OCI-LY1 (cell line): ENCODE measurements around the gene ID2.

Experiments
- H2AFZ ChIP-seq: fragments of 200-600 bp; sonication (generic), shearing (Covaris generic); 2 replicates; pipeline ENCODE4 v1.6.0; 2014; ENCODE audit warnings: antibody characterized with exemption, mild to moderate bottlenecking, low read length
- H3F3A ChIP-seq: fragments of 200-600 bp; sonication (generic), shearing (Covaris generic); 2 replicates; pipeline ENCODE4 v1.6.0; 2014; ENCODE audit warnings: mild to moderate bottlenecking, antibody characterized with exemption, low read length, moderate library complexity; ENCODE audit not compliant: insufficient read depth
- H3K27ac ChIP-seq: fragments of 200-600 bp; sonication (generic); 2 replicates; pipeline ENCODE4 v1.5.1; 2014; ENCODE audit warnings: low read length, mixed run types, mild to moderate bottlenecking, low read depth; ENCODE audit not compliant: poor library complexity, severe bottlenecking
- H3K27me3 ChIP-seq: fragments of 200-600 bp; sonication (generic); 2 replicates; pipeline ENCODE4 v1.6.0; 2014; ENCODE audit warnings: antibody characterized with exemption, mild to moderate bottlenecking, low read length, moderate library complexity; ENCODE audit not compliant: insufficient read depth
- H3K36me3 ChIP-seq: fragments of 200-600 bp; sonication (generic); 2 replicates; pipeline ENCODE4 v1.6.1; 2014; ENCODE audit warnings: mild to moderate bottlenecking, antibody characterized with exemption, low read length, moderate library complexity, mixed read lengths; ENCODE audit not compliant: insufficient read depth
- H3K4me1 ChIP-seq: fragments of 200-600 bp; sonication (generic); 2 replicates; pipeline ENCODE4 v1.5.1; 2014; ENCODE audit warnings: mild to moderate bottlenecking, low read length, moderate library complexity; ENCODE audit not compliant: insufficient read depth, severe bottlenecking
- H3K4me2 ChIP-seq: fragments of 200-600 bp; sonication (generic), shearing (Covaris generic); 2 replicates; pipeline ENCODE4 v1.6.1; 2014; ENCODE audit warnings: low read length
- H3K4me3 ChIP-seq: fragments of 200-600 bp; sonication (generic); 2 replicates; pipeline ENCODE4 v1.5.1; 2014; ENCODE audit warnings: low read length, low read depth, mild to moderate bottlenecking, mixed read lengths; ENCODE audit not compliant: poor library complexity, severe bottlenecking
- H3K79me2 ChIP-seq: fragments of 200-600 bp; shearing (Covaris generic); 2 replicates; pipeline ENCODE4 v1.6.1; 2016; ENCODE audit warnings: mixed run types, low read length, mixed read lengths; ENCODE audit not compliant: insufficient read depth
- H3K9ac ChIP-seq: fragments of 200-600 bp; sonication (generic), shearing (Covaris generic); 2 replicates; pipeline ENCODE4 v1.6.1; 2014; ENCODE audit warnings: mild to moderate bottlenecking, low read length, mixed read lengths
- H3K9me2 ChIP-seq: fragments of 200-600 bp; sonication (generic), shearing (Covaris generic); 2 replicates; pipeline ENCODE4 v1.6.1; 2014; ENCODE audit warnings: low read depth, mild to moderate bottlenecking, low read length, mixed read lengths
- H3K9me3 ChIP-seq: fragments of 200-600 bp; shearing (Covaris generic); 2 replicates; pipeline ENCODE4 v1.6.1; 2014; ENCODE audit warnings: low read length, mixed read lengths
- H4K20me1 ChIP-seq: fragments of 200-600 bp; sonication (generic), shearing (Covaris generic); 2 replicates; pipeline ENCODE4 v1.6.0; 2016; ENCODE audit warnings: mild to moderate bottlenecking, low read length; ENCODE audit not compliant: insufficient read depth
- CTCF ChIP-seq: fragments of 200-600 bp; sonication (generic), shearing (Covaris generic); IDR thresholded peaks from 2 replicates; pipeline ENCODE4 v1.5.1; 2017; ENCODE audit warnings: mild to moderate bottlenecking, antibody characterized with exemption, low read length, moderate library complexity, mixed read lengths
- EZH2 ChIP-seq: fragments of 200-600 bp; sonication (generic), shearing (Covaris generic); IDR thresholded peaks from 2 replicates; pipeline ENCODE4 v1.8.0; 2017; ENCODE audit warnings: borderline replicate concordance, mixed run types, mild to moderate bottlenecking, antibody characterized with exemption, low read length, moderate library complexity, mixed read lengths

ID2 gene

GRCh38 chr2:8659735-8660492 lies 21.9 kb upstream of the ID2 start:
- Histone ChIP-seq H3F3A (no peaks in the 10 kb centered on the region), H3K27me3 (no peaks in the 10 kb centered on the region), H4K20me1 (no peaks in the 10 kb centered on the region), H3K9me2 (no peaks in the 10 kb centered on the region), H2AFZ (no peak overlapping the region), H3K36me3 (no peaks in the 10 kb centered on the region), H3K4me3 (no peak overlapping the region), H3K4me1 (peaks cover 24% of the 10 kb centered on the region), H3K9ac (no peak overlapping the region), H3K79me2 (no peaks in the 10 kb centered on the region), H3K4me2 (no peak overlapping the region), H3K9me3 (no peaks in the 10 kb centered on the region), H3K27ac (no peak overlapping the region)
- no peak for TF ChIP-seq CTCF
- TF ChIP-seq EZH2, result no peak

GRCh38 chr2:8661235-8661634 lies 20.6 kb upstream of the ID2 start:
- no peaks in the 10 kb centered on the region for H3K9me2 ChIP-seq
- H3K36me3 ChIP-seq, result no peaks in the 10 kb centered on the region
- peaks cover 24% of the 10 kb centered on the region for H3K4me1 ChIP-seq
- H3K27ac ChIP-seq, result no peak overlapping the region
- no peak overlapping the region for H3K4me2 ChIP-seq
- H3K27me3 ChIP-seq, result no peaks in the 10 kb centered on the region
- no peak overlapping the region for H3K9ac ChIP-seq
- H4K20me1 ChIP-seq, result no peaks in the 10 kb centered on the region
- no peaks in the 10 kb centered on the region for H3K79me2 ChIP-seq
- TF ChIP-seq EZH2 (no peak), CTCF (no peak)
- no peaks in the 10 kb centered on the region for H3K9me3 ChIP-seq
- H3K4me3 ChIP-seq, result no peak overlapping the region
- H2AFZ ChIP-seq, result no peak overlapping the region
- no peaks in the 10 kb centered on the region for H3F3A ChIP-seq

GRCh38 chr2:8661736-8662135 lies 20.1 kb upstream of the ID2 start:
- H3K79me2 ChIP-seq, result no peaks in the 10 kb centered on the region
- H3K9ac ChIP-seq, result no peak overlapping the region
- H3K4me3 ChIP-seq, result no peak overlapping the region
- no peaks in the 10 kb centered on the region for H3F3A ChIP-seq
- no peaks in the 10 kb centered on the region for H4K20me1 ChIP-seq
- no peaks in the 10 kb centered on the region for H3K9me2 ChIP-seq
- no peak overlapping the region for H2AFZ ChIP-seq
- no peaks in the 10 kb centered on the region for H3K36me3 ChIP-seq
- no peak for TF ChIP-seq CTCF
- no peak for TF ChIP-seq EZH2
- H3K27ac ChIP-seq, result no peak overlapping the region
- no peaks in the 10 kb centered on the region for H3K27me3 ChIP-seq
- peaks cover 24% of the 10 kb centered on the region for H3K4me1 ChIP-seq
- no peaks in the 10 kb centered on the region for H3K9me3 ChIP-seq
- no peak overlapping the region for H3K4me2 ChIP-seq
